HG03558 (cell line): ENCODE data around the gene CEP104.
"Not testable (repeated sequence)": the region's sequence is repeated elsewhere in the genome, so short reads cannot be mapped to it uniquely, and the experiment has no call there.

Experiments used
- ATAC-seq: cut with Tn5 transposase; IDR thresholded peaks from one replicate; pipeline ENCODE4 v1.9.1; 2021; ENCODE audit warnings: moderate number of reproducible peaks; ENCODE audit not compliant: unreplicated experiment; ENCODE audit errors: extremely low read depth

CEP104 gene

DNA sequence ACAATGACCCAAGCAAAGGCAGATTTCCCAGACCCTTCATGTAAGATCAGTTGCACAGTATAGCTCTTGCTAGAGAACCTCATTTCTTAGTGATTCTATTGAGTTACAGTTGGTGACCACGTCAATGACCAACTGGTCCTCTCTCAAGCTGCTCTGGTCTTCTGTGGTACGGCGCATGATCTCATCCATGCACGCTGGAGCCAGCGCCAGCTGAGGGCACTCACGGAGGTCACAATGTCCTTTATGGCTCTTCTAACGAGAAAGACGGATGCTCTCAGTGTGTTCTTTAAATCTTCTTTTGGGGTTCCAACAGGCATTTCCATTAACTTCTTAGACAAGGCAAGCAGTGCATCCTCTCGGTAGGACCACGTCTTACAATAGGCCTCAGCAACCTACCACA lies 22.3 kb downstream of the CEP104 start:
- ATAC-seq = no peak

DNA sequence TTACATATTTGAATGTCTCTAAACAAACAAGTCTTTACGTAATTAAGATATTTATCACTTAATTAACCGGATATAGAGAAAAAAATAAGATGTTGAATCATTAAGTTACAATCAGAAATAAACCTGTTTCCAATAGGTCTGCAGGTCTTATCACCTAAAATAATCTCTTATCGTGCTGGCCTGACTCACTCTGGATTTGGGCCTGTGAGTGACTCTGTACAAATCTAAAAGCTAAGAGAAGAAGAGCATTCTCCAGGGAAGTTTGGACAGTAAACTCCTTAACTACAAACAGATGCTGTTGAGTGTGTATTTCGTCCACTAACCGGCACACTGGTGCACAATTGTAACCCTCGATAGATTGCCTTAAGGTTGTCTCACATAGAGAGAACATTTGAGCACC lies 25.3 kb downstream of the CEP104 start:
- no peak for ATAC-seq

DNA sequence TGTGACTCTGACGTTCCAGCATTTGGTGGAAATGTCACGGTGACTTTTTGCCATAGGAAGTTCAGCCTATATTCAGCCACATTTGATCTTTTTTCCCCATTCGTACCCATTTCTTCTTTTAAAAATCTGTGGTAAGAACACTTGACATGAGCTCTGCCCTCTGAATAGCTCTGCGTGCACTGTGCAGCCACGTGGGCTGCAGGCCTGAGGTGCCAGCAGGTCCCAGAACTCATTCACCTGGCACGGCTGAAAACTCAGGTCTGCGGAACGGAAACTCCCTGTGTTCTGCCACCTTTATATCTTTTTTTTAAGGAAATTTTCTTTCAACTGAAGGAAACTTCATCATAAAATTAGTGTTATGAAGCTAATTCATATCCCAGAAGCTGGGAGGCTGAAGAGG lies 28.6 kb downstream of the CEP104 start:
- no peak for ATAC-seq

DNA sequence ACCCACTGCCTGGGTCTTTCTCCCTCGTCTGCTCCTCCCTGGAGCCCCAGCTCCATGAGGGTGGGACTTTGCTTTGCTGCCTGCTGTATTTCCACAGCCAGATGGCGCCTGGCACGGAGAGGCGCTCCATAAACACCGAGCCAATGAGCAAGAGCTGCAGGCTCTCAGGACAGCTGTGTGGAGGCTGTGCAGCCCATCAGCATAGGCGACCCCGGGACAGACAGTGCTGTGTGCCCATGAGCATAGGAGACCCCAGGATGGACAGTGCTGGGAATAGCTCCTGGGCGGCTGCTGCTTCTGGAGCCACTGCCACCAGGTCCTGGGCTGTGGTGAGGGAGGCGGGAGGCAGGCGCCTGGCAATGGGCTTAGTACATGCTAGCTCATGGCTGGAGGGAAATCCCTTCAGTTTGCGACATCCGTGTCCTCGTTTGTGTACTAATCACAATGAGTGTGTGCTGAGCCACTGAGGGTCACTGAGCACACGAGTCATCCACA lies 29.2 kb downstream of the CEP104 start:
- ATAC-seq = no peak

DNA sequence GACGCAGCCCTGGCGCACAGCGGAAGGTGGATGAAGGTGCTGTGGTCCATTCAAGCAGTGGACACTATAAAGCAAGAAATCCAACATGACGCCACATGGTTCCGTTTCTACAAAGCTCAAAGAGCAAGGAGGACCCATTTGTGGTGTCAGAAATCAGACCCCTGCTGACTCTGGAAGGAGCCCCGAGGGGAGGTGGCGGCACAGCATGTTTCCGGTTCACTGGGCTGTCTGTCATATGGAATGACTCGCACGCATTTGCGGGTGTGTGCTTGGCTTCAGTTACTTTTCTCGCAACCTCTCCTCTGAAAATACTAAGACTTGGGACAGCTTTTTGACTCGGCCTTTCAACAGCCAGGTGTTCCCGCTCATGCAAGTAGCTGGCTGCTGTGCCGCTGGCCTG lies 31.7 kb downstream of the CEP104 start:
- ATAC-seq = no peak

DNA sequence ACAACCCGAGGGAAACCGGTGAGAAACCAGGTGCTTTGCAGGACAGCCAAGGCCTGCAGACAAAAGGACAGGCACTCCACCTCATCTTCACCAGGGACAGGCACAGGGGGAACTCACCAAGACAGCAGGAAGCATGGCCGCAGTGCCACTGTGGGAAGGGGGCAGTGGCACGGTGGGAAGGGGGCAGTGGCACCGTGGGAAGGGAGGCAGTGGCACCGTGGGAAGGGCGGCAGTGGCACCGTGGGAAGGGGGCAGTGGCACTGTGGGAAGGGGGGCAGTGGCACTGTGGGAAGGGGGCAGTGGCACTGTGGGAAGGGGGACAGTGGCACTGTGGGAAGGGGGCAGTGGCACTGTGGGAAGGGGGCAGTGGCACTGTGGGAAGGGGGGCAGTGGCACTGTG lies 32.4 kb downstream of the CEP104 start:
- no peak for ATAC-seq

DNA sequence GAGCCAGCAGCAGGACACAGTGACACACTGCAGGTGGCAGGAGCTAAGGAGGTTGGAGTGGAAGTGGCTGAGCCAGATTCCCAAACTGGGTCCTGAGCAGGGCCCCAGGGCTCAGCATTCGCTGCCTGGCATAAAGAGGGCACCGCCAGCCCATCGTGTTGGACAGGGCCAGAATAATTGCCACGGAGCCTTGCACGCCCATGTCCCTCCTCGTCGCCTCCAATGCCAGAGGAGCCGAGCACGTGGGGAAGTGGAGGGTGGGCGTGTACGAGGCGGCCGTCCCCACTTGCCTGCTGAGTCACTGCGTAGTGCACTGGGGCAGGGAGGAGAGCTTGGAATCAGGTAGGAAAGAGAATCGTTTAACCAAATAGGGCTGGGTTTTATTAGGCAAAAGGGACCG lies 34.6 kb downstream of the CEP104 start:
- ATAC-seq = no peak

DNA sequence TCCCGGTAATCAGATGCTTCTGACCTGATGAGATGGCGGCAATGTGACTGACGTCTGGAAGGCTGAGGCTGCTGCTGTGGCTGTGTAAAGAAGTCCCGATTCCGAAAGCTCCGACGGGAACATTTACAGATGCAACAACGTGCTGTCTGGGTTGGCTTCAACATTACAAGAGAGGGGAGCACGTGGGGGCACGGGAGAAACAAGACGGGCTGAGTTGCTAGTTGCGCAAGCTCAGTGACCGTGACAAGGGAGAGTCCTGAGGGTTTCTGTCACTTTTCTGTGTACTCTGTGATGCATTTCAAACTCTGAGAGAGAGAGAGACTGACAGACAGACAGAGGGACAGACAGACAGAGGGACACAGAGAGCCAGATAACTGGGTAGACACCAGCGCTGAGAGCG lies 35.1 kb downstream of the CEP104 start:
- no peak for ATAC-seq

DNA sequence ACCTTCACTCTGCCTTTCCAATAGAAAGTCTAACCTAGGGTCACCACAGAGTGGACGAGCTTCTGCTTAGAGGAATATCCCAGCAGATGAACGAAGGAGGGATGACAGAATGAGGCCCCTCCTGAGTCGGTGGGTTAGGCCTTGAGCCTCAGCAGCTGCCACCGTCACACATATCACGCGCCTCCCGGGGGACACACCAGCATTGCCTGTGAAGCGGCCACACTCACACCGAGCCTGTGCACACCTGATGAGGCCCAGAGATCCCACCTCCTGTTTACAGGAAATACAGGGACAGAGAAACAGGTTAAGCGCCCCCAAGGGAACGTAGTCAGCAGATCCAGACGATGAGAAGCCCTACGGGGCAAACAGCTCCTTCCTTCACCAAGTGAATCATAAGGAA lies 35.6 kb downstream of the CEP104 start:
- ATAC-seq = no peak

DNA sequence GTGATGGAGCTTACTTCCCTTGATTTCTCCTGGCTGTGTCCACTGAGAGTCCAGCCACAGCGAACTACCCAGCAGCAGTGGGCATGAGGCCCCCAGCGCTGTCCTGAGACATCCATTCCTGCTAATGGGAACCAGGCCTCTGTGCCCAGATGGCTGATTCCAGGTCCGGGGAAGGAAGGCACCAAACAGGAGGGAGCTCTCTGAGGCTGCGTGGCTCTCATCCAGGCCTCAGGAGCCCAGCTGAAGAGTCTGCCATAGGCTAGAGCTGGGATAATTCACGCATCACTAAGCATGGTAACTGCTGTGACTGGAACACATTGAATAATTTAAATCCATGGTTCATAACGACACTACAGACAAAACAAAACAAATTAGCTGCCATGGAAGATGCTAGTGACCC lies 36.0 kb downstream of the CEP104 start:
- no peak for ATAC-seq

DNA sequence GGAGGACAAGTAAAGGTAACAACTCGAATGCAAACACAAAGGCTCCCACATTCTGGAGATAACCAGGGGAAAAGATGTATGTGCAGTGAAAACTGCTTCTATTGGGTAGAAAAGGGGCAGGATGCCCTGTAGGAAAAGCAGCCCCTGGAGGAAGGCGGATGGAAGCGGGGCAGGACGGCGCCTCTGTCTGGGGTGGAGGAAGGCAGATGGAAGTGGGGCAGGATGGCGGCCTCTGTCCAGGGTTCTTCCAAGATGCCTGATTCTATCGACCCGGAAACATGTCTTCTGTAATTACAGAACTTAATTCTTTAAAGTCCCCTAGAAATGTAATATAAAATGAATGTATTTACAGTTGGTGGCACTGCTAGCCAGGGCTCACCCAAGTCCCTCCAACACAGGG lies 36.7 kb downstream of the CEP104 start:
- no peak for ATAC-seq

DNA sequence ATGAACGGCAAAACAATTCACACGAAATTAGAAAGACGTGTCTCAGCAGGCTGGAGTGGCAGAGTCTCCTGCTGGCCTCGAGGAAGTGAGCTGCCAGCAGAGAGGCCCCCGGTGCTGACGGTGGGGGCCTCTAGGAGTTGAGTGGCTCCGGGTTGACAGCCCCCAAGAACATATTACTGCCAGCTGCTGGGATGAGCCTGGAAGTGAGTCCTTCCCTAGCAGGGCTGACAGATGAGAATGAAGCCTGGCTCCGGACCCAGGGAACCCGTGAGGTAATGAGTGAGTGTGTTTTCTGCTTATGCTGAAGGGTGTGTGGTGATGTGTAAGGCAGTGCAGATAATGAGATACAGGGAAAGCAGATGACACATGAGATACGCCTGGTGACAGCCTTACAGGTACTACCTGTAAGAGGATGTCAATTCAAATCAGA lies 37.2 kb downstream of the CEP104 start:
- ATAC-seq = no peak

DNA sequence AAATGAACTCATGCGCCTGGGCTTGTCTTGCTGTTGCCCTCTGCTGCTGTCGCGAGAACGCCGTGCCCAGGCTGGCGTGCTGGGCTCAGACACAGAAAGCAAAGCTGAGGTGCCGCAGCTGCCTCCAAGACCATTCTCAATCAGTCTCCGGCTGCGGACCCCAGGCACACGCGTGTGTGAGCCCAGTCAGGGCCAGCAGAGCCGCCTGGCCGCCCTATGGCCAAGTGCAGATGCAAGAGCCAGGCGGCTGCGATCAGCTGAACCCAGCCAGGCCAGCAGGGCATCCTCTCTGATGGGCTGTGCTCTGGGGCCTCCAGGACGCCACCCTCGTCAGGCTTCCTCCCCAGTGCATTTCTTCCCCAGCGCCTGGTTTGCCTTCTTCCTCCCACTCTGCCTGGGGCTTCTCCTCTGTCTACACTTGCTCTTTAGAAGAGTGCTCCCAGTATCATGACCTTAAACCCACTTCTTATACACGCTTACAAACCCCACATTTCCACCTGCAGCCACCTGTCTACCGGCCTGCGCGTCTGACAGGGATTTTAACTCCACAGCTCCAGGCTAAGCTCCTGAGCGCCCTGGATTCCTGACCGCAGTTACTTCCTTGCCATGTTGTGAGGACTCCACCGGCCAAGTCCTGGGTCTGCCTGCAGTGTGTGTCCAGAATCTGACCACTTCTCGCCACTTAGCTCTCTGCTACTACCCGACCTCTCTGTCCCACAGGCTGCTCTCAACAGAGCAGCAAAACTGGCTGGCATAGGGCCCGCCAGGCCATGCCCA lies 39.0 kb downstream of the CEP104 start:
- no peak for ATAC-seq

DNA sequence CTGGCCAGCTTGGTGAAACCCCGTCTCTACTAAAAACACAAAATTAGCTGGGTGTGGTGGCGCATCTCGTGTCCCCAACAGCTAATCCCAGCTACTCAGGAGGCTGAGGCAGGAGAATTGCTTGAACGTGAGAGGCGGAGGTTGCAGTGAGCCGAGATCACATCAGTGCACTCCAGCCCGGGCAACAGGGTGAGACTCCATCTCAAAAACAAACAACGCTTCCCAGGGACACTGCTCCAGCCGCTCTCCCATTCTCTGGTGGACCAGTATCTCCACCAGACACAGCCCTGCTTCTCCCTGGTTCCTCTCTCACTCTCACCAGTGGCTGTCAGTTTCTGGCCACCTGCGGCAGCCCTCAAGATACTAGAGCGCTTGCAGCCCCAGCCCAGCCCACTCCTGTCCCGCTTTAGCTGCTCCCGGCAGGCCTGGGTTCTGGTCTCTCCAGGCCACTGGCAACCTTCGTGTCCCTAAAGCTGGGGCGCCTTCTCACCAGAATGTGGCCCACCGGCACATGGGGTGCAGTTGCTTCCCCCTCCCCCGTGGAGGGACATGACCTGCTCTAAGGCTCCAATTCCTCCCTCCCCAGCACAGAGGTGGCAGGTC lies 39.8 kb downstream of the CEP104 start:
- no peak for ATAC-seq

DNA sequence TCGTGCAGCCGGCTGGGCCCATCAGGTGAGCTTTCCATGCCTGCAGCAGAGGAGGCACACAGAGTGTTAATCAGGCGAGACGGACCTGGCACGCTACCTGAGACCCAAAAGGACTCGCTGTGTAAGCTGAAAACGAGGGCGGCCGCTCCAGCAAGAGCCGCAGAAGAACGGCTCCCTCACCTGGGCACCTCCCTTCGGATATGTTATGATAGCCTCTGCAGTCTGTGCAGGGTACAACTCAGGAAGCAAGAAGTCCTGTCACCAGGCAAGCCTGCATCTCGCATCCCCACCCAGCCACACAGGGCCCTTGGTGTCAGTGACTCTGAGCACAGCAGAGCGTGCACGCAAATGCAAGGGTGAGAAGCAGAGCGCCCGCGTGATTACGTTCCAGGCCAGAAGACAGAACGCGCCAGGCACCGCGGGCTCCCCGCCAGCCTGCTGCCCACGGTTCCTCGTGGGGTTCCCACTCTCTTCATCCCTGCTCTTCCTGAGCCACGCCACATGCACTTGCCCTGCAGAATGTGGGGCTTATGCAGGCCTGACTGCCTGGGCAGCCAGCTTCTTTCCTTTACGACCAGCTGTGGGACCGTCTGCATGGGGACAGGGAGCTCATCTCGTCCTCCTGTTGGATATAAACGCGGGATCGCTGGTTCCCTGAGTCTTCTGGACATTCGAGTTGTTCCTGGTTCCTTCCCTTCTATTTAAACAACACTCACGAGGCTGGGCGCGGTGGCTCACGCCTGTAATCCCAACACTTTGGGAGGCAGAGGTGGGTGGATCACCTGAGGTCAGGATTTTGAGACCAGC lies 40.5 kb downstream of the CEP104 start:
- no peak for ATAC-seq

DNA sequence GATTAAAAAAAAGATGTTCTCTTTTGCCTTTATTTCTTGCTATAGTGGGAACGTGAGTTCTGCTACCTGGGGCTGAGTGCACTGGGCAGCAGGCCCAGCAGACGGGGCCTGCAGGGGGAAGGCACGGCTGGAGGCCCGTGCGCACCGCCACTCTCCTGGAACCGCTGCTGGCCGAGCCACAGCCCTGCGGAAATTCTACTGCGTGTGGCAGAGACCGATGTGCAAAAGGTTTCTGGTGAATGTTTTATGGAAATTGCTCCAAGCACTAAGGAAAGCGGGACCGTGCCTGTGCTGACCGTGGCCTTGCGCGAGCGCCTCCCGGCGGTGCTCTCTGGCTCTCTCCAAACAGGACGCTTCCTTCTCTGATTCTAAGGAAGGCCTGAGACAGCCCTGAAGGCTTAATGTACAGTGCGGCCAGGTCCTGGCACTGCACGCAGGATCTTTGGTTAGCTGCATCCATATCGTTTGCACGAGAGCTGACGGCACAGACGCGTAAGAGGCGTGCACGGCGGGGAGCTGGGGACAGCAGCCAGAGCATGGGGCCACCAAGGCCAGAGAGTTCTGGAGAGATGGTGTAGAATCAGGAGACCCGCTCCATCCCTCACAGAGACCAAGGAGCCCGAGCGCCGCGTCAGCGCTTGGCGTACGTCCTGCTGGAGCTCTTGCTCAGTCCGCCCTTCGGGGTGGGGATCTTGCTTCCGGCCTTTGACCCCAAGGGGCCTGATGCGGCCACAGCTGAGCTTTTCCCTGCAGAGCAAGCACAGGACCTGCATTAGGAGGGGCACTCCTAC lies 42.0 kb downstream of the CEP104 start:
- no peak for ATAC-seq

DNA sequence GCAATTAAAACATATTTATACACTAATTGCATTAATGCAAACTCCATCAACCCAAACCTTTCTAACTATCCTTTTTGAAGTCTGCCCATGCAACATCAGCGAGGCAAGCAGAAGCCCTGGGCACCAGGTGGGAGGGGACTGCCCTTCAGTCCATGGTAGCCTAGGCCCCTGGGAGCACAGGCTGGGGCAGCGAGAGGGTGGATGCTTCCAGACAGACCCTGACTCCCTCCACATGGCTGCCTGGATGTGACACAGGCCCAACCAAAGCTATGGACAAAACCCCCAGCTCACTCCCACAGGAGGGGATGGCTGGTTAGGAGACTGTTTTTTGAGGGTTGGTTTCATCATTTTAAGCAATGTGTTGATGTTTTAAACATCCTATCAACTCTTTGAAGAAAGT lies 42.9 kb downstream of the CEP104 start:
- ATAC-seq = no peak

DNA sequence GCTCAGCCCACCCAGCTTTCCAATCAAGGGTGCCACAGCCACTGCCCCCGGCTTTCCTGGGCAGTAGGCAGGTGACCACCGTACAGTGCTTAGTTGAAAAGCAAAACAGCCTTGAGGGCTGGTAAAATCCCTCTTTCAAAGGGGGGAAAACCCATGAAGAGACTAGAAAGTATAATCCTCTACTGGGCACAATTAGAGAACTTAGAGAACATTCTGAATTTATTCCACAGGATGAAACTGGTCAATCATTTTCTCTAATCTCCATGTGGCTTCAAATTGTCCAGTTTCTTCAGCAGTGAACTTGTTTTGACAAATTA lies 45.5 kb downstream of the CEP104 start:
- no peak for ATAC-seq

DNA sequence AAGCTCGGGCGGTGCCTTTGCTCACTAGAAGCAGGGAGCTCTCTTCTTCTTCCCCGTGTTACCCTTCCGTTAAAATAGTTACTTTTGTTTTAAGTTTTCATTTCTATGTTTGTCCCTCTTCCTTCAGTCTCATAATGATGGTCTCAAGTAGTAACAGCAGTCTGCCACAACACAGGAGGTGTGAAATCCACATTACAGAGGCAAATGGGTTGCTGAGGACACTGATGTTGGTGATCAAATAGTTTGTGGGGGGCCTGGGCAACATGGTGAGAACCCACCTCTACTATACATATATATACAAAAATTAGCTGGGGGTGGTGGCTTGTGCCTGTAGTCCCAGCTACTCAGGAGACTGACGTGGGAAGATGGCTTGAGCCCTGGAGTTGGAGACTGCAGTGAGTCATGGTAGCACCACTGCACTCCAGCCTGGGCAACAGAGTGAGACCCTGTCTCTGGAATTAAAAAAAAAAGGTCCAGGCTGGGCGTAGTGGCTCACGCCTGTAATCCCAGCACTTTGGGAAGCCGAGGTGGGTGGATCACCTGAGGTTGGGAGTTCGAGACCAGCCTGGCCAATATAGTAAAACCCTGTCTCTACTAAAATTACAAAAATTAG lies 46.8 kb downstream of the CEP104 start:
- ATAC-seq = not testable (repeated sequence)

DNA sequence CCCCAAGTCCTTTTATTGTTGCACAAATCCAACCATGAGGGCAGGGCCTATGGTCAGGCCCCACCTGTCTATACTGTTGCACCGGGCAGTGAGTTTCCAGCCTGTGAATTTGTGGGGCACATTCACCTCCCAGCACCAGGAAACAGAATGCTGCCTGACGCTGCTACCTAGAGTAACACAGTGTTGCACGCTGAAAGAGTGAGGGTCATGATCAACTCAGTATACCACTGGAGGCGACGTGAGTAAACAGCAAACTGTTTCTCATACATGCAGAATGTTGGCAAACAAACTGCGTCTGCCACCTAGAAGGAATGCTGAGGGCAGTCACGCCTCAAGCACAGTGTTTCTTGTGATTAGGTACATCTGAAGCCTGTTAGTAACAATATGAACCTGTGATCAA lies 47.3 kb downstream of the CEP104 start:
- ATAC-seq = no peak
